ENCODE results near the gene RAB3IL1. TPM values are rescaled to one million over a fixed set of nuclear protein-coding genes. Genes with fewer than 3 reads are reported as not detected.

Gene RAB3IL1
- total and polyA plus RNA-seq, 2 of the 13 experiments (the other 11 are each of a cell fraction or from before 2014, with no cell fraction given), result 1.2 to 2.0 TPM

GRCh38 chr11:61904539-61905048, 12.8 kb downstream of the RAB3IL1 start (continued):
- TF ChIP-seq UBTF (CRISPR knock-in tag; IDR thresholded peaks at IDR 0.05), result peak; percentile 63
- no peak for TF ChIP-seq ELK4 (CRISPR knock-in tag; IDR thresholded peaks at IDR 0.05; ENCODE audit: borderline replicate concordance)
- peak; percentile 70; the same call in 1 of the 2 replicates for TF ChIP-seq HNF1B (CRISPR knock-in tag; IDR thresholded peaks at IDR 0.05)
- peak; percentile 48; the same call in 1 of the 2 replicates for TF ChIP-seq DRAP1 (CRISPR knock-in tag; IDR thresholded peaks at IDR 0.05)
- TF ChIP-seq ZNF563 (CRISPR knock-in tag; IDR thresholded peaks at IDR 0.05), result peak; percentile 38; the same call in 1 of the 2 replicates
- no peak for TF ChIP-seq ZNF564 (CRISPR knock-in tag; IDR thresholded peaks at IDR 0.05)
- TF ChIP-seq PHF20 (CRISPR knock-in tag; IDR thresholded peaks at IDR 0.05), result no peak; the same call in 1 of the 2 replicates
- TF ChIP-seq ZNF205 (CRISPR knock-in tag; IDR thresholded peaks at IDR 0.05), result no peak
- peak; percentile 11 for TF ChIP-seq HNRNPLL (IDR thresholded peaks at IDR 0.05; ENCODE audit: low read depth, low read length, poor library complexity, severe bottlenecking)
- TF ChIP-seq NFKBIZ (CRISPR knock-in tag; IDR thresholded peaks at IDR 0.05), result peak; percentile 91; the same call in 1 of the 2 replicates
- TF ChIP-seq ATF7 (IDR thresholded peaks at IDR 0.05), result no peak
- TF ChIP-seq ATF7 (CRISPR knock-in tag; IDR thresholded peaks at IDR 0.05), result peak; percentile 54; the same call in 1 of the 2 replicates
- no peak for TF ChIP-seq KAT2B (IDR thresholded peaks at IDR 0.05; ENCODE audit: borderline replicate concordance, low read depth, low read length)
- 0 out of 2 replicates have a peak, but pooled peaks have one; percentile 45 for TF ChIP-seq ZNF761 (CRISPR knock-in tag; conservative IDR thresholded peaks at IDR 0.05)
- TF ChIP-seq ZNF609 (CRISPR knock-in tag; IDR thresholded peaks at IDR 0.05; ENCODE audit: borderline replicate concordance), result peak; percentile 66; the same call in 1 of the 2 replicates
- TF ChIP-seq MAX (IDR thresholded peaks at IDR 0.05), result peak; percentile 74
- TF ChIP-seq MAF1 (CRISPR knock-in tag; IDR thresholded peaks at IDR 0.05; ENCODE audit: borderline replicate concordance), result no peak
- TF ChIP-seq TBX2 (CRISPR knock-in tag; IDR thresholded peaks at IDR 0.05; ENCODE audit: borderline replicate concordance), result peak; percentile 69; the same call in 1 of the 2 replicates
- no peak for TF ChIP-seq NBN (conservative IDR thresholded peaks at IDR 0.05)
